Calu3 (cell line): ENCODE data around the gene COL13A1. TPM values are rescaled to one million over a fixed set of nuclear protein-coding genes. Genes with fewer than 3 reads are reported as not detected.

Experiments used
- BruUV-seq: library from RNA; stranded (reverse); fragments of 400-500 nt; replicated peaks from 2 replicates; lab custom pipeline; 2021; lab: Mats Ljungman, UMichigan
- CTCF ChIA-PET: fragments of 300-600 bp; sonication (Branson Sonifier 250); formaldehyde crosslinking; loops from one replicate; lab custom pipeline; 2022; ENCODE audit warnings: antibody characterized with exemption; lab: Charles Lee
- DNase-seq: peaks from one replicate; pipeline ENCODE4 v3.0.0; 2022
- H3K27ac Mint-ChIP-seq: one replicate; pipeline ENCODE4 v1.8.0; 2022; ENCODE audit warnings: mixed read lengths; ENCODE audit not compliant: unreplicated experiment
- H3K27me3 Mint-ChIP-seq: one replicate; pipeline ENCODE4 v1.8.0; 2022; ENCODE audit warnings: mixed read lengths; ENCODE audit not compliant: unreplicated experiment
- H3K36me3 Mint-ChIP-seq: one replicate; pipeline ENCODE4 v1.8.0; 2022; ENCODE audit warnings: mild to moderate bottlenecking, moderate library complexity, mixed read lengths; ENCODE audit not compliant: insufficient read depth, unreplicated experiment
- H3K4me1 Mint-ChIP-seq: one replicate; pipeline ENCODE4 v1.8.0; 2022; ENCODE audit warnings: mild to moderate bottlenecking, low read depth, mixed read lengths; ENCODE audit not compliant: unreplicated experiment
- H3K4me3 Mint-ChIP-seq: one replicate; pipeline ENCODE4 v1.8.0; 2022; ENCODE audit warnings: mild to moderate bottlenecking, low read depth, moderate library complexity, mixed read lengths; ENCODE audit not compliant: unreplicated experiment
- H3K9me3 Mint-ChIP-seq: one replicate; pipeline ENCODE4 v1.8.0; 2022; ENCODE audit warnings: low read depth, mixed read lengths; ENCODE audit not compliant: unreplicated experiment
- intact Hi-C: fragments of 100-400 bp; cut with micrococcal nuclease; formaldehyde crosslinking; loops from one replicate; pipeline ENCODE4 v1.10.0; 2022; ENCODE audit not compliant: unreplicated experiment
- total RNA-seq: library from RNA; stranded (reverse); gene quantifications from 2 replicates; pipeline ENCODE4 v1.2.3, GENCODE V29; 2022
- TF ChIP-seq, protein P1 (sequence below): fragments of 200-600 bp; IDR thresholded peaks from one replicate; pipeline ENCODE4 v1.8.0; 2022; ENCODE audit warnings: antibody characterized with exemption; ENCODE audit not compliant: unreplicated experiment

COL13A1 gene
- total RNA-seq, 1 experiment from 2014 or later = 0.24 TPM

DNA sequence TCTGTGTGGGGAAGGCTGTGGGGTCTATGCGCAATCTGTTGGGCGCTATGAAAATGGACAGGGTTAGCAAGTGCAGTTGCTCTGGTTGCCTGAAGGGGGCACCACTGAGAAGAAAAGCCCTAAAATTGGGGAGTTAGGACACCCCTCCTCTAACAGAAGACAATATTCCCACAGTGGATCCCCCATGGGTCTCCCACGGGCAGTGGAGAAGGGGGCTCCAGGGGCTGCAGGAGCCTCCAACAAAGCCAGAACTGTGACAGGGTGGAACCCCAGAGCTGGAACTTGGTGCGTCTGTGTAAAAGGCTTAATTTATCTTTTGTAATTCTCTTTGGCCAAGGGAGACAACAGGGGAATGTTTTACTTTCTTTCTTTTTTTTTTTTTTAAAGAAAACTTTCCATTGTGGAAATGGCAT lies 12.5 kb upstream of the COL13A1 start:
- no peaks in the 10 kb centered on the region for H3K36me3 Mint-ChIP-seq
- DNase-seq = no peak
- H3K9me3 Mint-ChIP-seq = peaks cover 4% of the 10 kb centered on the region
- peaks cover 39% of the 10 kb centered on the region for H3K27me3 Mint-ChIP-seq
- no peak overlapping the region for H3K27ac Mint-ChIP-seq
- no TSS peak for BruUV-seq
- no peaks in the 10 kb centered on the region for H3K4me1 Mint-ChIP-seq
- CTCF ChIA-PET = interaction anchor here (0.6 to 1.5 kb wide), 5 partner anchors 10 to 598 kb away, joined by 3 to 5 read pairs (median 3); no protein-coding TSS in a partner anchor
- H3K4me3 Mint-ChIP-seq = no peak overlapping the region
- TF ChIP-seq, protein P1, sequence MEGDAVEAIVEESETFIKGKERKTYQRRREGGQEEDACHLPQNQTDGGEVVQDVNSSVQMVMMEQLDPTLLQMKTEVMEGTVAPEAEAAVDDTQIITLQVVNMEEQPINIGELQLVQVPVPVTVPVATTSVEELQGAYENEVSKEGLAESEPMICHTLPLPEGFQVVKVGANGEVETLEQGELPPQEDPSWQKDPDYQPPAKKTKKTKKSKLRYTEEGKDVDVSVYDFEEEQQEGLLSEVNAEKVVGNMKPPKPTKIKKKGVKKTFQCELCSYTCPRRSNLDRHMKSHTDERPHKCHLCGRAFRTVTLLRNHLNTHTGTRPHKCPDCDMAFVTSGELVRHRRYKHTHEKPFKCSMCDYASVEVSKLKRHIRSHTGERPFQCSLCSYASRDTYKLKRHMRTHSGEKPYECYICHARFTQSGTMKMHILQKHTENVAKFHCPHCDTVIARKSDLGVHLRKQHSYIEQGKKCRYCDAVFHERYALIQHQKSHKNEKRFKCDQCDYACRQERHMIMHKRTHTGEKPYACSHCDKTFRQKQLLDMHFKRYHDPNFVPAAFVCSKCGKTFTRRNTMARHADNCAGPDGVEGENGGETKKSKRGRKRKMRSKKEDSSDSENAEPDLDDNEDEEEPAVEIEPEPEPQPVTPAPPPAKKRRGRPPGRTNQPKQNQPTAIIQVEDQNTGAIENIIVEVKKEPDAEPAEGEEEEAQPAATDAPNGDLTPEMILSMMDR = peak; percentile 90
- intact Hi-C loops = loop anchor here (2.0 to 5.0 kb wide), 2 partner anchors 123 to 170 kb away; no protein-coding TSS in a partner anchor

DNA sequence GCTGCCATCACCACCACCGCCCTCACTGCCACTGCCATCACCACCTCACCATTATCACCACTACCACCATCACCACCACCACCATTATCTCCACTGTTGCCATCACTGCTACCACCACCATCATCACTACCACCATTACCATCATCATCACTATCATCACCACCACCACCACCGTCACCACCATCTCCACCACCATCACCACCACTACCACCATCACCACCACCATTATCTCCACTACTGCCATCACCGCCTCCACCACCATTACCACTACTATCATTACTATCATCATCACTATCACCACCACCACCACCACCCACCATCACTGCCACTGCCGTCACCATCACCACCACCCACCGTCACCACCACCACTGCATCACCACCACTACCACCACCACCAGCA lies 9.9 kb upstream of the COL13A1 start:
- no peaks in the 10 kb centered on the region for H3K36me3 Mint-ChIP-seq
- intact Hi-C loops = no loop called here
- no TSS peak for BruUV-seq
- TF ChIP-seq, protein P1 = no peak
- no peak for DNase-seq
- H3K27ac Mint-ChIP-seq = no peak overlapping the region
- peaks cover 4% of the 10 kb centered on the region for H3K9me3 Mint-ChIP-seq
- no peak overlapping the region for H3K4me3 Mint-ChIP-seq
- CTCF ChIA-PET = no interaction called here
- H3K4me1 Mint-ChIP-seq = no peaks in the 10 kb centered on the region
- peaks cover 63% of the 10 kb centered on the region for H3K27me3 Mint-ChIP-seq

DNA sequence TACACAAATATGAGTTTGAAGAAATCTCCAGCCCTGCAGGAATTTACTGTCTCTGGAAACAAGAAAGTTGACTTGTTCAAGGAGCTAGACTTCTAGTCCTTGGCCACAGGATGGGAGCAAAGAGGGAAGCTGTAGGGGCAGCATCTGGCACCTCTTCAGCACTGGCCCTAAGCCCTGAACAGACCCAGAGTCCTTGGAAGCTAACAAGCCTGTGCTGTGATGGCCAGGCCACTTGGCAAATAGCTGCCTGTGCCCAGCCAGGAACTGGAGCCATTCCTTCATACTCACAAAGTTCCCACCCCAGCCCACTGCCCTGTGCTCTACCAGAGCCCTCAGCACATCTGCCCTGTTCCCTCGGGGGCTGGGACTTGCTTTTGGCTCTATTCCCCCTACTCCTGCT lies 9.4 kb upstream of the COL13A1 start:
- no TSS peak for BruUV-seq
- no peaks in the 10 kb centered on the region for H3K4me1 Mint-ChIP-seq
- CTCF ChIA-PET = interaction anchor here (1.1 kb wide), 1 partner anchor 23 kb away, joined by 3 read pairs; no protein-coding TSS in a partner anchor
- TF ChIP-seq, protein P1 = no peak
- DNase-seq = no peak
- H3K9me3 Mint-ChIP-seq = peaks cover 4% of the 10 kb centered on the region
- no peak overlapping the region for H3K27ac Mint-ChIP-seq
- intact Hi-C loops = no loop called here
- H3K27me3 Mint-ChIP-seq = peaks cover 68% of the 10 kb centered on the region
- no peaks in the 10 kb centered on the region for H3K36me3 Mint-ChIP-seq
- no peak overlapping the region for H3K4me3 Mint-ChIP-seq

DNA sequence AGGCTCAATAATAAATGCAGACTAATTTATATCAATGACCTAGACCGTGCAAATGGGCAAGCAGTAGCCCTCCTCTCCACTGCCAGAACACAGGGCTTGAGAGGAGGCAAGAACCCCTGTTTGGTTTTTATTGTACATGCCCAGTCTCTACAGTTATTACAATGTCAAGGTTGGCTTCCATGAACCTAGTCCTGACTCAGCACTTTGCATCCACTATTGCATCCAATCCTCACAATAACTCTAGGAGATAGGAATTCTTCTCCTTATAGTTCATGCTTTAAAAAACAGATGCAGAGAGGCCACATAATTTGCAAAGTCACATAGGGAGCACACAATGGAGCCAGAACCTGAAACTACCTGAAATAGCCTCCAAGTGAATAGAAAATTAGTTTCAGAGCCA lies 7.0 kb upstream of the COL13A1 start:
- Mint-ChIP-seq H3K36me3 (no peaks in the 10 kb centered on the region), H3K4me1 (no peaks in the 10 kb centered on the region), H3K4me3 (no peak overlapping the region), H3K27me3 (peaks cover 92% of the 10 kb centered on the region), H3K27ac (no peak overlapping the region), H3K9me3 (peaks cover 4% of the 10 kb centered on the region)
- BruUV-seq = no TSS peak
- intact Hi-C loops = no loop called here
- CTCF ChIA-PET = interaction anchor here (0.6 kb wide), 1 partner anchor 483 kb away, joined by 3 read pairs; no protein-coding TSS in a partner anchor
- TF ChIP-seq, protein P1 = no peak
- no peak for DNase-seq
